ENCODE measurements around the gene RIMBP2.

- TF ChIP-seq GATA2 (IDR thresholded peaks at IDR 0.05; ENCODE audit: low read depth, low read length) (no peak), GATA3 (IDR thresholded peaks at IDR 0.05; ENCODE audit: low read depth, low read length) (no peak)
Observed at GRCh38 chr12:130498589-130499385, 217.3 kb downstream of the RIMBP2 start.

Data from SH-SY5Y (cell line).